ENCODE results near the gene EHMT1.
"Not testable (repeated sequence)": the region's sequence is repeated elsewhere in the genome, so short reads cannot be mapped to it uniquely, and the experiment has no call there.

EHMT1 gene

GRCh38 chr9:137593176-137593575 lies 25.6 kb upstream of the EHMT1 start:
- no peak overlapping the region for H3K4me3 ChIP-seq (ENCODE audit: low read depth, low read length)
- no peaks in the 10 kb centered on the region for H3K9me3 ChIP-seq (ENCODE audit: control insufficient read depth, low read length)
- H3K27me3 ChIP-seq (ENCODE audit: control insufficient read depth, insufficient read depth, low read length) = no peaks in the 10 kb centered on the region
- no peak overlapping the region for H3K4me2 ChIP-seq (ENCODE audit: low read length)
- no peak overlapping the region for H3K27ac ChIP-seq
- no peak overlapping the region for H2AFZ ChIP-seq
- TF ChIP-seq CTCF (IDR thresholded peaks at IDR 0.05) = no peak
- no peaks in the 10 kb centered on the region for H3K79me2 ChIP-seq
- no peaks in the 10 kb centered on the region for H3K36me3 ChIP-seq (ENCODE audit: control insufficient read depth, insufficient read depth, low read length)
- no peak overlapping the region for H3K9ac ChIP-seq
- peaks cover 4% of the 10 kb centered on the region for H3K4me1 ChIP-seq

- H3K9me3 ChIP-seq (ENCODE audit: control insufficient read depth, low read length); H3K36me3 ChIP-seq (ENCODE audit: control insufficient read depth, insufficient read depth, low read length); H3K4me2 ChIP-seq (ENCODE audit: low read length); H3K27ac ChIP-seq; H3K79me2 ChIP-seq; H3K27me3 ChIP-seq (ENCODE audit: control insufficient read depth, insufficient read depth, low read length); H2AFZ ChIP-seq; H3K4me3 ChIP-seq (ENCODE audit: low read depth, low read length); H3K4me1 ChIP-seq; H3K9ac ChIP-seq: not testable (repeated sequence)
These were observed 22.2 kb upstream of the EHMT1 start for GRCh38 chr9:137596577-137596976.

GRCh38 chr9:137598943-137599342 lies 19.9 kb upstream of the EHMT1 start:
- H3K27me3 ChIP-seq (ENCODE audit: control insufficient read depth, insufficient read depth, low read length) = no peaks in the 10 kb centered on the region
- no peak overlapping the region for H3K27ac ChIP-seq
- no peaks in the 10 kb centered on the region for H3K36me3 ChIP-seq (ENCODE audit: control insufficient read depth, insufficient read depth, low read length)
- no peaks in the 10 kb centered on the region for H3K4me1 ChIP-seq
- no peak overlapping the region for H3K4me2 ChIP-seq (ENCODE audit: low read length)
- no peak overlapping the region for H3K4me3 ChIP-seq (ENCODE audit: low read depth, low read length)
- H3K9ac ChIP-seq = no peak overlapping the region
- no peak overlapping the region for H2AFZ ChIP-seq
- no peaks in the 10 kb centered on the region for H3K79me2 ChIP-seq
- TF ChIP-seq CTCF (IDR thresholded peaks at IDR 0.05) = no peak
- no peaks in the 10 kb centered on the region for H3K9me3 ChIP-seq (ENCODE audit: control insufficient read depth, low read length)

- Histone ChIP-seq H3K27ac (no peak overlapping the region), H3K4me3 (ENCODE audit: low read depth, low read length) (no peak overlapping the region), H3K79me2 (no peaks in the 10 kb centered on the region)
These were observed 16.1 kb upstream of the EHMT1 start for GRCh38 chr9:137602661-137603060.

GRCh38 chr9:137603879-137604278 lies 14.9 kb upstream of the EHMT1 start:
- H3K4me3 ChIP-seq (ENCODE audit: low read depth, low read length) = no peak overlapping the region
- H3K4me2 ChIP-seq (ENCODE audit: low read length) = no peak overlapping the region
- H3K36me3 ChIP-seq (ENCODE audit: control insufficient read depth, insufficient read depth, low read length) = no peaks in the 10 kb centered on the region
- TF ChIP-seq CTCF (IDR thresholded peaks at IDR 0.05) = no peak
- H3K27me3 ChIP-seq (ENCODE audit: control insufficient read depth, insufficient read depth, low read length) = no peaks in the 10 kb centered on the region
- peaks cover 9% of the 10 kb centered on the region for H3K4me1 ChIP-seq
- no peaks in the 10 kb centered on the region for H3K9me3 ChIP-seq (ENCODE audit: control insufficient read depth, low read length)
- no peak overlapping the region for H3K9ac ChIP-seq
- H3K27ac ChIP-seq = no peak overlapping the region
- no peaks in the 10 kb centered on the region for H3K79me2 ChIP-seq
- no peak overlapping the region for H2AFZ ChIP-seq

More at GRCh38 chr9:137602661-137603060, 16.1 kb upstream of the EHMT1 start:
- Histone ChIP-seq H3K4me1 (peaks cover 9% of the 10 kb centered on the region), H3K9ac (no peak overlapping the region), H2AFZ (no peak overlapping the region), H3K27me3 (ENCODE audit: control insufficient read depth, insufficient read depth, low read length) (no peaks in the 10 kb centered on the region), H3K36me3 (ENCODE audit: control insufficient read depth, insufficient read depth, low read length) (no peaks in the 10 kb centered on the region), H3K4me2 (ENCODE audit: low read length) (no peak overlapping the region), H3K9me3 (ENCODE audit: control insufficient read depth, low read length) (no peaks in the 10 kb centered on the region)
- TF ChIP-seq CTCF (IDR thresholded peaks at IDR 0.05) = no peak
